Keratinocyte (primary cell): ENCODE measurements around the gene STUB1. TPM values are rescaled to one million over a fixed set of nuclear protein-coding genes. Genes with fewer than 3 reads are reported as not detected.

Experiments
- DNase-seq: peaks from one replicate; pipeline ENCODE4 v3.0.0-alpha.2; 2011; ENCODE audit warnings: low read depth, missing footprints, low spot score
- FAIRE-seq: peaks from 2 replicates; lab custom pipeline; 2011; peaks lifted over from hg19 to GRCh38; lab: Jason Lieb, UNC
- H2AFZ ChIP-seq: 2 replicates; pipeline ENCODE4 v1.6.0; 2012; ENCODE audit warnings: low read length, control low read depth, inconsistent platforms; ENCODE audit not compliant: control insufficient read depth
- H3K27ac ChIP-seq: 2 replicates; pipeline ENCODE4 v1.5.1; 2011; ENCODE audit warnings: low read length; ENCODE audit not compliant: control insufficient read depth, insufficient read depth
- H3K27me3 ChIP-seq: 3 replicates; pipeline ENCODE4 v1.6.0; 2011; ENCODE audit warnings: low read length; ENCODE audit not compliant: control insufficient read depth, insufficient read depth; ENCODE audit errors: extremely low read depth
- H3K36me3 ChIP-seq, 2 experiments: 2 replicates in 1 of 2; 3 replicates in 1 of 2; pipeline ENCODE4 v1.5.1; 2011; ENCODE audit warnings: low read length in 2 of 2, mild to moderate bottlenecking in 1 of 2; ENCODE audit not compliant: control insufficient read depth in 2 of 2, insufficient read depth in 2 of 2; ENCODE audit errors: extremely low read depth in 1 of 2
- H3K4me1 ChIP-seq: 3 replicates; pipeline ENCODE4 v1.5.1; 2011; ENCODE audit warnings: low read length; ENCODE audit not compliant: control insufficient read depth, insufficient read depth; ENCODE audit errors: extremely low read depth
- H3K4me2 ChIP-seq: 3 replicates; pipeline ENCODE4 v1.6.0; 2011; ENCODE audit warnings: low read depth, low read length; ENCODE audit not compliant: control insufficient read depth, insufficient read depth; ENCODE audit errors: extremely low read depth
- H3K4me3 ChIP-seq, 3 experiments: fragments of 200-600 bp in 1 of 3; sonication (generic) in 1 of 3; 2 replicates in 2 of 3; 3 replicates in 1 of 3; pipeline ENCODE4 v1.5.1; 2011 to 2016; ENCODE audit warnings: low read length in 3 of 3, mild to moderate bottlenecking in 3 of 3, control low read depth in 2 of 3, inconsistent platforms in 1 of 3, low read depth in 1 of 3, mixed read lengths in 1 of 3, mixed run types in 1 of 3, moderate library complexity in 1 of 3; ENCODE audit not compliant: control insufficient read depth in 2 of 3, insufficient read depth in 2 of 3; ENCODE audit errors: extremely low read depth in 1 of 3
- H3K79me2 ChIP-seq: 2 replicates; pipeline ENCODE4 v1.6.0; 2012; ENCODE audit warnings: low read length; ENCODE audit not compliant: control insufficient read depth, insufficient read depth
- H3K9ac ChIP-seq: 3 replicates; pipeline ENCODE4 v1.6.0; 2011; ENCODE audit warnings: low read length; ENCODE audit not compliant: control insufficient read depth, insufficient read depth; ENCODE audit errors: extremely low read depth
- H3K9me1 ChIP-seq: 3 replicates; pipeline ENCODE4 v1.6.0; 2011; ENCODE audit warnings: low read length; ENCODE audit not compliant: control insufficient read depth, insufficient read depth; ENCODE audit errors: extremely low read depth
- H3K9me3 ChIP-seq: 2 replicates; pipeline ENCODE4 v1.5.1; 2012; ENCODE audit warnings: low read depth, low read length; ENCODE audit not compliant: control insufficient read depth
- H4K20me1 ChIP-seq: 3 replicates; pipeline ENCODE4 v1.6.0; 2011; ENCODE audit warnings: low read length; ENCODE audit not compliant: control insufficient read depth, insufficient read depth; ENCODE audit errors: extremely low read depth
- EZH2 ChIP-seq: IDR thresholded peaks from one replicate; pipeline ENCODE4 v1.6.1; 2012; ENCODE audit warnings: inconsistent platforms, mild to moderate bottlenecking, low read length, moderate library complexity
- dilution Hi-C: fragments of 300-500 bp; cut with MboI; formaldehyde crosslinking; loops from one replicate; pipeline ENCODE4 v1.7.0; 2020; ENCODE audit warnings: low sequenced_read_pairs; ENCODE audit not compliant: extremely low pct_ligation_motif_present
- polyA plus RNA-seq, 5 experiments: library from polyadenylated mRNA; depleted of rRNA in 3 of 5; stranded (reverse) in 3 of 5; stranded (forward) in 1 of 5; unstranded in 1 of 5; fragments of >200 nt; gene quantifications; 1 replicate in 1 of 5; 2 replicates in 3 of 5; 3 replicates in 1 of 5; pipeline versions ENCODE4 v1.2.1 to v1.2.3, GENCODE V29; 2011 to 2012; ENCODE audit warnings: missing spikeins in 2 of 5, low read depth in 1 of 5, low replicate concordance in 1 of 5
- TF ChIP-seq, protein P1 (sequence below), 3 experiments: IDR thresholded peaks in 1 of 3; conservative IDR thresholded peaks in 1 of 3; optimal IDR thresholded peaks in 1 of 3; 2 replicates in 2 of 3; 3 replicates in 1 of 3; pipeline versions ENCODE3 to v1.5.1; 2011; ENCODE audit warnings: low read length in 3 of 3, mild to moderate bottlenecking in 3 of 3, moderate library complexity in 2 of 3, control low read depth in 1 of 3, inconsistent platforms in 1 of 3; ENCODE audit not compliant: insufficient read depth in 2 of 3; ENCODE audit errors: extremely low read depth in 1 of 3

The STUB1 gene
- polyA plus RNA-seq, 1 donor (not counting 4 experiments of a cell fraction or from before 2014, with no cell fraction given) = 124 TPM

DNA sequence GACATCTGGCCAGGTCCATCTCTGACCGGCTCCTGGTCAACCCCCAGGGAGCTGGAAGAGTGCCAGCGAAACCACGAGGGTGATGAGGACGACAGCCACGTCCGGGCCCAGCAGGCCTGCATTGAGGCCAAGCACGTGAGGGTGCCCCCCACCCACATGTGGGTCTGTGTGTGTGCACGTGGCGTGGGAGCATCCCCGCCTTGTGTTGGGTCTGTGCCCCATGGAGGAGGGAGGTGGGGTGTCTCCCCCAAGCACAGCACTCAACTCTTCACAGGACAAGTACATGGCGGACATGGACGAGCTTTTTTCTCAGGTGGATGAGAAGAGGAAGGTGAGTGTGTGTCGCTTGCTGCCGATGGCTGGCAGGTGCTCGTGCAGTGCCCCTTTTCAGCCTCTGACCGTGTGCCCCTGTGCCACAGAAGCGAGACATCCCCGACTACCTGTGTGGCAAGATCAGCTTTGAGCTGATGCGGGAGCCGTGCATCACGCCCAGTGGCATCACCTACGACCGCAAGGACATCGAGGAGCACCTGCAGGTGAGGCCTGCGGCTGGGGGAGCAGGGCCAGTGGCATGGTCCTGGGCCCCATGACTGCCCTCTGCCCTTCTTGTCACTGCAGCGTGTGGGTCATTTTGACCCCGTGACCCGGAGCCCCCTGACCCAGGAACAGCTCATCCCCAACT lies 1.7 kb downstream of the STUB1 start:
- peaks cover 37% of the 10 kb centered on the region for H3K79me2 ChIP-seq
- peak overlapping the region; percentile 82 for H3K9ac ChIP-seq
- dilution Hi-C loops = no loop called here
- no peaks in the 10 kb centered on the region for H3K27me3 ChIP-seq
- TF ChIP-seq, protein P1, sequence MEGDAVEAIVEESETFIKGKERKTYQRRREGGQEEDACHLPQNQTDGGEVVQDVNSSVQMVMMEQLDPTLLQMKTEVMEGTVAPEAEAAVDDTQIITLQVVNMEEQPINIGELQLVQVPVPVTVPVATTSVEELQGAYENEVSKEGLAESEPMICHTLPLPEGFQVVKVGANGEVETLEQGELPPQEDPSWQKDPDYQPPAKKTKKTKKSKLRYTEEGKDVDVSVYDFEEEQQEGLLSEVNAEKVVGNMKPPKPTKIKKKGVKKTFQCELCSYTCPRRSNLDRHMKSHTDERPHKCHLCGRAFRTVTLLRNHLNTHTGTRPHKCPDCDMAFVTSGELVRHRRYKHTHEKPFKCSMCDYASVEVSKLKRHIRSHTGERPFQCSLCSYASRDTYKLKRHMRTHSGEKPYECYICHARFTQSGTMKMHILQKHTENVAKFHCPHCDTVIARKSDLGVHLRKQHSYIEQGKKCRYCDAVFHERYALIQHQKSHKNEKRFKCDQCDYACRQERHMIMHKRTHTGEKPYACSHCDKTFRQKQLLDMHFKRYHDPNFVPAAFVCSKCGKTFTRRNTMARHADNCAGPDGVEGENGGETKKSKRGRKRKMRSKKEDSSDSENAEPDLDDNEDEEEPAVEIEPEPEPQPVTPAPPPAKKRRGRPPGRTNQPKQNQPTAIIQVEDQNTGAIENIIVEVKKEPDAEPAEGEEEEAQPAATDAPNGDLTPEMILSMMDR (optimal IDR thresholded peaks at IDR 0.05 in 1 of 3, IDR thresholded peaks at IDR 0.05 in 1 of 3, conservative IDR thresholded peaks at IDR 0.05 in 1 of 3; ENCODE audit: extremely low read depth in 1 of 3, insufficient read depth in 2 of 3, low read length in 3 of 3) = no peak
- TF ChIP-seq EZH2 = no peak
- H3K36me3 ChIP-seq = peaks cover 10 to 37% of the 10 kb centered on the region in 2 experiments
- H3K9me3 ChIP-seq = no peaks in the 10 kb centered on the region
- peak overlapping the region; percentile 86 for H3K4me2 ChIP-seq
- H2AFZ ChIP-seq = no peak overlapping the region
- H3K4me3 ChIP-seq = peak overlapping the region; percentile 56 to 89 (median 88)
- H3K27ac ChIP-seq = no peak overlapping the region
- H3K4me1 ChIP-seq = peaks cover 37% of the 10 kb centered on the region
- DNase-seq = no peak
- no peak for FAIRE-seq
- peaks cover 16% of the 10 kb centered on the region for H4K20me1 ChIP-seq
- no peaks in the 10 kb centered on the region for H3K9me1 ChIP-seq

DNA sequence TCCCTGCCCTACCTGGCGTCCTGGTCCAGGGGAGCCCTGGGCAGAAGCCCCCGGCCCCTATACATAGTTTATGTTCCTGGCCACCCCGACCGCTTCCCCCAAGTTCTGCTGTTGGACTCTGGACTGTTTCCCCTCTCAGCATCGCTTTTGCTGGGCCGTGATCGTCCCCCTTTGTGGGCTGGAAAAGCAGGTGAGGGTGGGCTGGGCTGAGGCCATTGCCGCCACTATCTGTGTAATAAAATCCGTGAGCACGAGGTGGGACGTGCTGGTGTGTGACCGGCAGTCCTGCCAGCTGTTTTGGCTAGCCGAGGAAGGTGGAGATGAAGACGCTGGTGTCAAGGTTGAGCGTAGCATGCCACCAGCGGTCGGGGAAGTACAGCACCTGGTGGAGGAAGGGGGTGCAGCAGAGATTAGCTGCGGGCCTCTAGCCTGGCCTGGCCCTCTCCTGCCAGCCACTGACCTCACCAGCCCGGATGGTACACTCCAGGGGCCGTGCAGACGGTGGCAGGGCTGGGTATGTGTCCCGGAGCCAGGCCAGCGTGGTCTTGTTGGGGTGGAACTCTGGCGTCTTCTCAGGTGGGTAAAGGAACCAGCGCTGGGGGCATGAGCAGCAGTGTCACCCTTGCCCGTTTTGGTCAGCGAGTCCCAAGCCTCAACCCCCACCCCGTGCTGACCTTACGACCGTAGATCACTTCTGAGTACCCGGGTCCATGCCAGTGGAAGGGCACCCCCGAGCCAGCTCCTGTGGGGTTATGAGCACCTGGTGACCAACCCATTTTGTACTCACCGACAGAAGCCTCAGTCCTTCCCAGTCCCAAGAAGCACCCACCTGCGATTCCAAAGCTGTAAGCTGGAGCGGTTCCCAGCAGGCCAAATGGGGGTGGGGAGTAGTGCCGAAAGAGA lies 2.5 kb downstream of the STUB1 start:
- FAIRE-seq (no peak), DNase-seq (no peak)
- dilution Hi-C loops = no loop called here
- H3K27me3 ChIP-seq = no peaks in the 10 kb centered on the region
- peaks cover 10 to 37% of the 10 kb centered on the region in 2 experiments for H3K36me3 ChIP-seq
- peak overlapping the region; percentile 60 for H3K9ac ChIP-seq
- no peaks in the 10 kb centered on the region for H3K9me1 ChIP-seq
- H3K9me3 ChIP-seq = no peaks in the 10 kb centered on the region
- H3K27ac ChIP-seq = no peak overlapping the region
- H3K4me1 ChIP-seq = peaks cover 29% of the 10 kb centered on the region
- H2AFZ ChIP-seq = no peak overlapping the region
- TF ChIP-seq, protein P1 (optimal IDR thresholded peaks at IDR 0.05 in 1 of 3, IDR thresholded peaks at IDR 0.05 in 1 of 3, conservative IDR thresholded peaks at IDR 0.05 in 1 of 3; ENCODE audit: extremely low read depth in 1 of 3, insufficient read depth in 2 of 3, low read length in 3 of 3) = no peak
- H3K79me2 ChIP-seq = peaks cover 37% of the 10 kb centered on the region
- H3K4me2 ChIP-seq = peak overlapping the region; percentile 80
- peak overlapping the region; percentile 60 to 68 (median 66) for H3K4me3 ChIP-seq
- H4K20me1 ChIP-seq = peaks cover 16% of the 10 kb centered on the region
